ENCODE data around the gene HIPK2.

DNA sequence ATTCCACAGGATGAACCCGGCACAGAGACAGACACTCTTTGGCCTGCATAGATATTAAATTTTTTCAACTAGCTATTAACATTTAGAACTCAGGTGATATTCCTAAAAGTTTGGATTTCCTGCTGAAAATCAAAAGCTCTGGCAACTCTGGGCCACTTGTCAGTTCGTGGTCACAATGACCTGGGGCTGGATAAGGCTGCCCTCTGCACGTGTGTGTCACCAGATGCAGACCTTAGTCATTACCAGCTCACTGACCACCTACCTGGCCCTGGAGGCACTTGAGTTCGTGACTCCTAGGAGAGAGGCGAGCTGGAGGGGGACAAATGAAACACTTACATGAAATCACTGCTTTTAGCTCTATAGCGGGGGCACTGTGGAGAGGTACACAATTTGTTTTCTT, 126.5 kb downstream of the HIPK2 start:
- TF ChIP-seq, protein P1, sequence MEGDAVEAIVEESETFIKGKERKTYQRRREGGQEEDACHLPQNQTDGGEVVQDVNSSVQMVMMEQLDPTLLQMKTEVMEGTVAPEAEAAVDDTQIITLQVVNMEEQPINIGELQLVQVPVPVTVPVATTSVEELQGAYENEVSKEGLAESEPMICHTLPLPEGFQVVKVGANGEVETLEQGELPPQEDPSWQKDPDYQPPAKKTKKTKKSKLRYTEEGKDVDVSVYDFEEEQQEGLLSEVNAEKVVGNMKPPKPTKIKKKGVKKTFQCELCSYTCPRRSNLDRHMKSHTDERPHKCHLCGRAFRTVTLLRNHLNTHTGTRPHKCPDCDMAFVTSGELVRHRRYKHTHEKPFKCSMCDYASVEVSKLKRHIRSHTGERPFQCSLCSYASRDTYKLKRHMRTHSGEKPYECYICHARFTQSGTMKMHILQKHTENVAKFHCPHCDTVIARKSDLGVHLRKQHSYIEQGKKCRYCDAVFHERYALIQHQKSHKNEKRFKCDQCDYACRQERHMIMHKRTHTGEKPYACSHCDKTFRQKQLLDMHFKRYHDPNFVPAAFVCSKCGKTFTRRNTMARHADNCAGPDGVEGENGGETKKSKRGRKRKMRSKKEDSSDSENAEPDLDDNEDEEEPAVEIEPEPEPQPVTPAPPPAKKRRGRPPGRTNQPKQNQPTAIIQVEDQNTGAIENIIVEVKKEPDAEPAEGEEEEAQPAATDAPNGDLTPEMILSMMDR (conservative IDR thresholded peaks at IDR 0.05), result no peak
- TF ChIP-seq ZFX (IDR thresholded peaks at IDR 0.05), result no peak
